BE2C (cell line): Measurements from ENCODE around the gene SIN3A.

ENCODE experiments used
- DNase-seq: peaks from one replicate; pipeline ENCODE4 v3.0.0-alpha.2; 2020
- H3K27me3 ChIP-seq: fragments of 250-450 bp; sonication (Bioruptor Pico); 2 replicates; pipeline ENCODE4 v1.5.1; 2020; ENCODE audit warnings: mild to moderate bottlenecking
- H3K36me3 ChIP-seq: fragments of 250-450 bp; sonication (Bioruptor Pico); 2 replicates; pipeline ENCODE4 v1.5.1; 2020; ENCODE audit warnings: mild to moderate bottlenecking
- H3K4me1 ChIP-seq: fragments of 250-450 bp; sonication (Bioruptor Pico); 2 replicates; pipeline ENCODE4 v1.5.1; 2020
- H3K4me3 ChIP-seq: 2 replicates; pipeline ENCODE4 v1.5.1; 2011; ENCODE audit warnings: low read depth, low read length
- H3K9me3 ChIP-seq: fragments of 250-450 bp; sonication (Bioruptor Pico); 2 replicates; pipeline ENCODE4 v1.5.1; 2020
- CTCF ChIP-seq: IDR thresholded peaks from 2 replicates; pipeline ENCODE4 v1.5.1; 2012; ENCODE audit warnings: mild to moderate bottlenecking, low read depth, low read length

Gene SIN3A

GRCh38 chr15:75325922-75326321 is 125.6 kb downstream of the SIN3A start:
- DNase-seq, result no peak
- Histone ChIP-seq H3K27me3 (no peaks in the 10 kb centered on the region), H3K4me3 (no peak overlapping the region), H3K4me1 (no peaks in the 10 kb centered on the region), H3K9me3 (no peaks in the 10 kb centered on the region), H3K36me3 (no peaks in the 10 kb centered on the region)
- no peak for TF ChIP-seq CTCF

- H3K27me3 ChIP-seq, result no peaks in the 10 kb centered on the region
- TF ChIP-seq CTCF, result no peak
- H3K36me3 ChIP-seq, result no peaks in the 10 kb centered on the region
- DNase-seq, result no peak
- no peaks in the 10 kb centered on the region for H3K4me1 ChIP-seq
- H3K9me3 ChIP-seq, result no peaks in the 10 kb centered on the region
- no peak overlapping the region for H3K4me3 ChIP-seq
Measured at GRCh38 chr15:75321711-75322110, 129.8 kb downstream of the SIN3A start.
